GM21528 (cell line): Measurements from ENCODE around the gene SLC6A18.

Source experiments
- ATAC-seq: cut with Tn5 transposase; IDR thresholded peaks from one replicate; pipeline ENCODE4 v1.9.1; 2021; ENCODE audit warnings: mild to moderate bottlenecking, moderate library complexity; ENCODE audit not compliant: unreplicated experiment, low FRiP score

SLC6A18 gene

GRCh38 chr5:1214163-1214935 is 10.8 kb upstream of the SLC6A18 start:
- ATAC-seq = no peak

DNA sequence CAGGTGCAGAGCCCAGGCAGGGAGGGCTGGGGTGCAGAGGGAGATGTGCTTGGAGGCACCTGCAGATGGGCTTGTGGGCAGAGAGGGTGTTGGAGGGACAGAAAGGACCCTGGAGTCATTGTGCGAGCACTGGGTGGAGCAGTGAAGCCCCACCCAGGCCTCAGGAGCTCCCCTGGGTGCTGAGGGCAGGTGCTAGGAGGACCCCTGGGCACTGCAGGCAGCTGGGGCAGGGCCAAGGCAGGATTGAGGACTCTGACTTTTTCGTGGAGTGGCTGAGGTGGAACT is 10.3 kb upstream of the SLC6A18 start:
- ATAC-seq = no peak

- ATAC-seq = no peak
These were observed 9.7 kb upstream of the SLC6A18 start for GRCh38 chr5:1215320-1216096.

- no peak for ATAC-seq
These were observed 8.8 kb upstream of the SLC6A18 start for GRCh38 chr5:1216211-1216917.

GRCh38 chr5:1216918-1217295 is 8.3 kb upstream of the SLC6A18 start:
- no peak for ATAC-seq

- no peak for ATAC-seq
These were observed 7.5 kb upstream of the SLC6A18 start for GRCh38 chr5:1217596-1218206.

GRCh38 chr5:1218351-1219080 is 6.7 kb upstream of the SLC6A18 start:
- ATAC-seq = no peak

GRCh38 chr5:1219098-1219767 is 5.9 kb upstream of the SLC6A18 start:
- ATAC-seq = no peak

DNA sequence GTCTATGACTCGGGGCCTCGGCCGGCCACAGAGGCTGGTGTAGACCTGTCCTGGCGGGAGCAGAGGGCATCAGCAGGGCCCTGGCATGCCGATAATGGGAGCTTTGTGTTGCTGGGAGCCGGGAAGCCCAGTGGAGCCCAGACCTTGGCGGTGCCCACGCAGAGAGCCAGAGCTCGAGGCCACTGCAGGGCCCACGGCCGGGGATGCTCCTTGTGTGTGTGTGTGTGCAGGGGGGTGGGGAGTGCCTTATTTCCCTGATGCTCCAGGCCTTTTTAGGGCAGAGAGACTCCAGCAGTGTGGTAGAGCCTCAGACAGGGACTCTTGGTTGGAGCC is 5.4 kb upstream of the SLC6A18 start:
- ATAC-seq = no peak

DNA sequence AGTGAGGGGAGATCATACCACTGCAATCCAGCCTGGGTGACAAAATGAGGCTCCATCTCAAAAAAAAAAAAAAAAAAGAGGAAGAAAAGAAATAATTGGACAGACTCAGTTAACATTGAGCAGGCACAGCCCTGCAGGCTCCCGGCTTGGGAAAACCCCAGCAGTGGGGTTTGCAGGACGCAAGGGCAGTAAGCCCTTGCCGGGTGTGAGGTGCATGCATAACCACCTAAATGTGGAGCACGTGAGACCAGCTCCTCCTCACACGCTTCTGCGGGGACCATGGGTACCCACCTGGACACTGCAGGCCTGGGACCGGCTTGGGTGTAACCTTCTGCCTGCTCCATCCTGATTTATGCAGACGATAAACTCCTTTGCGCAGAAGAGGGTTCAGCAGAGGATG is 4.8 kb upstream of the SLC6A18 start:
- no peak for ATAC-seq

GRCh38 chr5:1220831-1221230 is 4.3 kb upstream of the SLC6A18 start:
- ATAC-seq = no peak

GRCh38 chr5:1221721-1222120 is 3.5 kb upstream of the SLC6A18 start:
- no peak for ATAC-seq

- no peak for ATAC-seq
These were observed 3.0 kb upstream of the SLC6A18 start for GRCh38 chr5:1222147-1222546.

DNA sequence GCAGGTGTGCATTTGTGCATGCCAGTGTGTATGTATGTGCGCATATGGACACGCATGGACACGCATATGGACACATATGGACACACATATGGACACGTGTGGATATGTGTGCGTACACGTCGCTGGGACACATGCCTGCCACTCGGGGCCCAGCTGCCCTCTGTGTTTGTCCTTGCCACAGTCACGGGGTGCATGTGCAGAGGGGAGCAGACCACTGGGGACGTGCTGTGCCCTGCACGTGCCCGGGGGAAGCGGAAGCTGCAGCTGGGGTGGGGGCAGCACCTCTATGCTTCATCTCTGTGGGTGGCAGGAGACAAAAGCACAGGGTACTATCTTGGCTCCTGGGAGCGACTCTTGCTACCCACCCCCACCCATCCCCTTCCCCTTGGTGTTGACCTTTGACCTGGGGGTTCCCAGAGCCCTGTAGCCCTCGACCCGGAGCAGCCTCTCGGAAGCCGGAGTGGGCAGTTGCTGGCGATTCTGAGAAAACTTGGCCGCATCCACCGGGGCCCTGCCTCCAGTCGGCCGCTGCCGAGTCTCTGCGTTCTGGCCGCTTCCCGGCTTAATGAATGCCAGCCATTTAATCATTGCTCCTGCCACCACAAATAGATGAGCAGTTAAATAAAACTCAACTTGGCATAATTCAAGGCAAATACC is 2.4 kb upstream of the SLC6A18 start:
- ATAC-seq = no peak

GRCh38 chr5:1223278-1223670 is 1.9 kb upstream of the SLC6A18 start:
- ATAC-seq = no peak

DNA sequence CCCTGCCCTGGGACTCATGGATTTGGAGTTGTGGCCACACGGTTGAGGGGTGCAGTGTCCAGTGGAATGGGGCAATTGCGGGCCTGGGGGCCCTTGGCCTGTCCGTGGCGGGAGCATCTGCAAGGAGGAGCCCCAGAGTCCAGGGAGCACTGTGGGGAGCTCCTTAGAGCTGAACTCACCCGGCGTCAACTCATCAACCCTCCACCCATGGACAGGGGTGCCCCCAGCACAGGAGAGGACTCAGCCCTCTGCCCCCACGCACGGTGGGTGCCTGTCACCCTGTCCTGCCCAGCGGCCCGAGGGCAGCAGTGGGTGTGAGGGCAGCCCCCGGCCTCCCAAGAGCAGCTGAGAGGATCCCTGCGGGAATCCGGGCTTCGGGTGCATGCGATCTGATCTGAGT is 550 bp upstream of the SLC6A18 start:
- no peak for ATAC-seq

- no peak for ATAC-seq
These were observed 1.1 kb downstream of the SLC6A18 start for GRCh38 chr5:1226231-1226630.

DNA sequence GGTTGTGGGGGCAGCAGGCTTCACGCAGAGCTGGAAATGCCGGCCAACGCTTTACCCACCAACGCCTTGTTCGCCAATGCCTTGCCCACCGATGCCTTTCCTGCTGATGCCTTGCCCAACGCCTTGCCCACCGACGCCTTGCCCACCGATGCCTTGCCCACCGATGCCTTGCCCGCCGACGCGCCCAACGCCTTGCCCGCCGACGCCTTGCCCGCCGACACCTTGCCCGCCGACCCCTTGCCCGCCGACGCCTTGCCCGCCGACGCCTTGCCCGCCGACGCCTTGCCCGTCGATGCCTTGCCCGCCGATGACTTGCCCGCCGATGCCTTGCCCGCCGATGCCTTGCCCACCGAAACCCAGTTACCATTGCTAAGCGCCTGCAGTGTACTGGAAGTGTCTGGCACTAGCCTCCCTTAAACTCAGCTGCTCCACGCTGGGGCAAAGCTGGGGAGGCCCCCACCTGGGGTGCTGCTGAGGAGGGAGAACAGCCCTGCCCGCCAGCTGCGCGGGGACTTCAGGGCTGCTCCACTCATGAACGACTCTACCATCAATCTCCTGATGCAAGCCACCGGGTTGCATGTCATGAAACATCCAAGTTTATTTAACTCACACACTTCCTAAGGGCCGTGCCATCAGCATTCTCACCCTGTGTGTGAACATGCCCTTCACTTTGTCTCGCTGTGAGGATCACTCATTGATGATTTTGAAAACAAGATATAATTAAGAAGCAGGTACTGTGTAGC is 1.8 kb downstream of the SLC6A18 start:
- ATAC-seq = no peak

GRCh38 chr5:1227667-1228066 is 2.5 kb downstream of the SLC6A18 start:
- ATAC-seq = no peak
